Measurements from ENCODE around the gene UPP2. TPM values are rescaled to one million over a fixed set of nuclear protein-coding genes. Genes with fewer than 3 reads are reported as not detected.

Gene UPP2
- total and polyA plus RNA-seq, 2 of the 13 experiments (the other 11 are each of a cell fraction or from before 2014, with no cell fraction given), result 0.07 to 0.28 TPM

DNA sequence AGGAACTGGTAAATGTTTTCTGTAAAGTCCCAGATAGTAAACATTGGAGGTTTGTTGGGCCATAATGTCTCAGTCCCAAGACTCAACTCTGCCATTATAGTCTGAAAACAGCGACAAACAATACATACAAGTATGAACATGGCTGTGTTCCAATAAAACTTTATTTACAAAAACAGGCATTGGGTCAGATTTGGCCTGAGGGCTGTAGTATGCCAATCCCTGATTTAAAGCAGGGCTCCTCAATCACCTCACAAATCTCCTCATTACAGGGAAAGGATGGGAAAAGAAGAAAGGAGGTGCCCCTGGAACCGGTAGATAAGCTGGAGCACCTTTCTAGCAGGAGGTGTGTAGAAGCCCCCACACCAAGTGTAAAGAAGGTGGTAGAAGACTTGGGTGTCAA, 48.9 kb upstream of the UPP2 start:
- intact Hi-C loops (cut with micrococcal nuclease; ENCODE audit: unreplicated experiment), result no loop called here
- Histone ChIP-seq H3K4me3 (replicated peaks in 1 of 3; ENCODE audit: insufficient read depth in 1 of 3, low read depth in 2 of 3, low read length in 3 of 3) (no peak overlapping the region), H3K9ac (ENCODE audit: insufficient read depth, low read depth, low read length) (no peak overlapping the region), H4K20me1 (ENCODE audit: insufficient read depth, low read length) (no peaks in the 10 kb centered on the region), H3K36me3 (replicated peaks in 1 of 2; ENCODE audit: control insufficient read depth in 1 of 2, insufficient read depth in 2 of 2, low read length in 2 of 2) (no peaks in the 10 kb centered on the region), H3K9me3 (ENCODE audit: low read length) (no peaks in the 10 kb centered on the region), H3K4me1 (ENCODE audit: insufficient read depth, low read length) (peaks cover 8% of the 10 kb centered on the region), H3K4me2 (ENCODE audit: low read depth, low read length) (no peak overlapping the region), H3K27me3 (ENCODE audit: control insufficient read depth in 1 of 2, insufficient read depth in 2 of 2, low read length in 2 of 2) (peaks cover 0 to 4% of the 10 kb centered on the region in 2 experiments; a peak in 2 of 5 replicates), H3K79me2 (ENCODE audit: insufficient read depth, low read length) (no peaks in the 10 kb centered on the region), H2AFZ (ENCODE audit: low read length) (no peak overlapping the region), H3K27ac (ENCODE audit: extremely low read length, insufficient read depth, low read length) (no peak overlapping the region)
- WGBS (ENCODE audit: low lambda C conversion rate), result 53% methylated on average over 2 of the region's 2 CpGs
- ATAC-seq (no peak), FAIRE-seq (no peak), DNase-seq (ENCODE audit: low spot score) (no peak)
- TF ChIP-seq, protein P1, sequence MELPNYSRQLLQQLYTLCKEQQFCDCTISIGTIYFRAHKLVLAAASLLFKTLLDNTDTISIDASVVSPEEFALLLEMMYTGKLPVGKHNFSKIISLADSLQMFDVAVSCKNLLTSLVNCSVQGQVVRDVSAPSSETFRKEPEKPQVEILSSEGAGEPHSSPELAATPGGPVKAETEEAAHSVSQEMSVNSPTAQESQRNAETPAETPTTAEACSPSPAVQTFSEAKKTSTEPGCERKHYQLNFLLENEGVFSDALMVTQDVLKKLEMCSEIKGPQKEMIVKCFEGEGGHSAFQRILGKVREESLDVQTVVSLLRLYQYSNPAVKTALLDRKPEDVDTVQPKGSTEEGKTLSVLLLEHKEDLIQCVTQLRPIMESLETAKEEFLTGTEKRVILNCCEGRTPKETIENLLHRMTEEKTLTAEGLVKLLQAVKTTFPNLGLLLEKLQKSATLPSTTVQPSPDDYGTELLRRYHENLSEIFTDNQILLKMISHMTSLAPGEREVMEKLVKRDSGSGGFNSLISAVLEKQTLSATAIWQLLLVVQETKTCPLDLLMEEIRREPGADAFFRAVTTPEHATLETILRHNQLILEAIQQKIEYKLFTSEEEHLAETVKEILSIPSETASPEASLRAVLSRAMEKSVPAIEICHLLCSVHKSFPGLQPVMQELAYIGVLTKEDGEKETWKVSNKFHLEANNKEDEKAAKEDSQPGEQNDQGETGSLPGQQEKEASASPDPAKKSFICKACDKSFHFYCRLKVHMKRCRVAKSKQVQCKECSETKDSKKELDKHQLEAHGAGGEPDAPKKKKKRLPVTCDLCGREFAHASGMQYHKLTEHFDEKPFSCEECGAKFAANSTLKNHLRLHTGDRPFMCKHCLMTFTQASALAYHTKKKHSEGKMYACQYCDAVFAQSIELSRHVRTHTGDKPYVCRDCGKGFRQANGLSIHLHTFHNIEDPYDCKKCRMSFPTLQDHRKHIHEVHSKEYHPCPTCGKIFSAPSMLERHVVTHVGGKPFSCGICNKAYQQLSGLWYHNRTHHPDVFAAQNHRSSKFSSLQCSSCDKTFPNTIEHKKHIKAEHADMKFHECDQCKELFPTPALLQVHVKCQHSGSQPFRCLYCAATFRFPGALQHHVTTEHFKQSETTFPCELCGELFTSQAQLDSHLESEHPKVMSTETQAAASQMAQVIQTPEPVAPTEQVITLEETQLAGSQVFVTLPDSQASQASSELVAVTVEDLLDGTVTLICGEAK (IDR thresholded peaks at IDR 0.05), result no peak
- TF ChIP-seq, protein P1 (CRISPR knock-in tag; IDR thresholded peaks at IDR 0.05), result peak; percentile 70
- no peak for TF ChIP-seq JUN (CRISPR knock-in tag; IDR thresholded peaks at IDR 0.05)
- TF ChIP-seq SYNCRIP (IDR thresholded peaks at IDR 0.05; ENCODE audit: insufficient read depth, low read depth, low read length), result no peak
- TF ChIP-seq ZNF441 (CRISPR knock-in tag; IDR thresholded peaks at IDR 0.05; ENCODE audit: borderline replicate concordance), result no peak
- no peak for TF ChIP-seq IRF2 (CRISPR knock-in tag; IDR thresholded peaks at IDR 0.05)
- ChIA-PET POLR2A (no interaction called here), CTCF (ENCODE audit: low intra/inter-chr PET ratio, low total read pairs) (no interaction called here)
- BruUV-seq (replicated peaks), result no TSS peak
- in situ Hi-C loops (cut with HindIII; ENCODE audit: extremely low pct_ligation_motif_present, low pct_unique_long_range_greater_than_20kb), result no loop called here
